ENCODE results near the gene SZRD1.

The SZRD1 gene

GRCh38 chr1:16430606-16431005 lies 63.6 kb downstream of the SZRD1 start:
- no peak overlapping the region for H2BK120ac ChIP-seq (ENCODE audit: low read depth, low read length)
- H3K18ac ChIP-seq (ENCODE audit: low read depth in 1 of 2, low read length in 2 of 2), result no peak overlapping the region
- no peak overlapping the region for H2BK15ac ChIP-seq (ENCODE audit: low read depth, poor library complexity, severe bottlenecking)
- no peak overlapping the region for H2AFZ ChIP-seq (ENCODE audit: low read depth, low read length)
- H3K14ac ChIP-seq (ENCODE audit: low read length in 2 of 2), result no peak overlapping the region
- no peak overlapping the region for H4K8ac ChIP-seq (ENCODE audit: low read length)
- no peak overlapping the region for H3K4me2 ChIP-seq (ENCODE audit: low read length, poor library complexity, severe bottlenecking)
- H3K79me1 ChIP-seq (replicated peaks; ENCODE audit: low read length, poor library complexity, severe bottlenecking), result no peaks in the 10 kb centered on the region
- no peak overlapping the region for H3K9ac ChIP-seq (ENCODE audit: low read length)
- no peak for DNase-seq
- H2AK5ac ChIP-seq (ENCODE audit: low read length, severe bottlenecking), result no peak overlapping the region
- H2BK5ac ChIP-seq (ENCODE audit: low read depth, low read length, poor library complexity, severe bottlenecking), result no peak overlapping the region
- no peak overlapping the region for H4K91ac ChIP-seq (ENCODE audit: low read length)
- no peaks in the 10 kb centered on the region for H3K36me3 ChIP-seq (ENCODE audit: control insufficient read depth in 1 of 2, insufficient read depth in 2 of 2, low read depth in 1 of 2, low read length in 2 of 2)
- no peaks in the 10 kb centered on the region for H3K4me1 ChIP-seq (ENCODE audit: control insufficient read depth, insufficient read depth, low read depth, low read length)
- H2BK12ac ChIP-seq (ENCODE audit: low read length in 2 of 2), result no peak overlapping the region
- H3K27ac ChIP-seq (ENCODE audit: low read length, poor library complexity, severe bottlenecking), result no peak overlapping the region
- H3K4ac ChIP-seq (ENCODE audit: low read depth in 1 of 2, low read length in 2 of 2), result no peak overlapping the region
- no peak overlapping the region for H3K4me3 ChIP-seq (ENCODE audit: insufficient read depth in 1 of 2, low read depth in 1 of 2, low read length in 2 of 2)
- H3K9me3 ChIP-seq (ENCODE audit: control insufficient read depth, low read length), result no peaks in the 10 kb centered on the region
- 95% methylated on average over 3 of the region's 3 CpGs for WGBS
- peaks cover 7 to 20% of the 10 kb centered on the region in 2 experiments for H3K27me3 ChIP-seq (ENCODE audit: control insufficient read depth in 1 of 2, insufficient read depth in 1 of 2, low read length in 2 of 2)
- H3K23ac ChIP-seq (ENCODE audit: low read length in 2 of 2), result no peak overlapping the region

GRCh38 chr1:16433030-16433429 lies 66.0 kb downstream of the SZRD1 start:
- Histone ChIP-seq H3K36me3 (ENCODE audit: control insufficient read depth in 1 of 2, insufficient read depth in 2 of 2, low read depth in 1 of 2, low read length in 2 of 2) (no peaks in the 10 kb centered on the region), H3K27me3 (ENCODE audit: control insufficient read depth in 1 of 2, insufficient read depth in 1 of 2, low read length in 2 of 2) (peaks cover 7 to 20% of the 10 kb centered on the region in 2 experiments), H3K9me3 (ENCODE audit: control insufficient read depth, low read length) (no peaks in the 10 kb centered on the region), H3K4me1 (ENCODE audit: control insufficient read depth, insufficient read depth, low read depth, low read length) (no peaks in the 10 kb centered on the region), H3K9ac (ENCODE audit: low read length) (no peak overlapping the region), H2BK5ac (ENCODE audit: low read depth, low read length, poor library complexity, severe bottlenecking) (no peak overlapping the region), H2AFZ (ENCODE audit: low read depth, low read length) (no peak overlapping the region), H3K27ac (ENCODE audit: low read length, poor library complexity, severe bottlenecking) (no peak overlapping the region), H3K23ac (ENCODE audit: low read length in 2 of 2) (no peak overlapping the region), H3K18ac (ENCODE audit: low read depth in 1 of 2, low read length in 2 of 2) (no peak overlapping the region), H3K14ac (ENCODE audit: low read length in 2 of 2) (no peak overlapping the region), H2BK12ac (ENCODE audit: low read length in 2 of 2) (no peak overlapping the region), H4K8ac (ENCODE audit: low read length) (peak overlapping the region; percentile 36), H3K4ac (ENCODE audit: low read depth in 1 of 2, low read length in 2 of 2) (no peak overlapping the region), H4K91ac (ENCODE audit: low read length) (peak overlapping the region; percentile 55), H3K4me2 (ENCODE audit: low read length, poor library complexity, severe bottlenecking) (no peak overlapping the region), H3K79me1 (replicated peaks; ENCODE audit: low read length, poor library complexity, severe bottlenecking) (no peaks in the 10 kb centered on the region), H2BK120ac (ENCODE audit: low read depth, low read length) (no peak overlapping the region), H2BK15ac (ENCODE audit: low read depth, poor library complexity, severe bottlenecking) (no peak overlapping the region), H2AK5ac (ENCODE audit: low read length, severe bottlenecking) (no peak overlapping the region), H3K4me3 (ENCODE audit: insufficient read depth in 1 of 2, low read depth in 1 of 2, low read length in 2 of 2) (no peak overlapping the region)
- DNase-seq, result no peak
- 75% methylated on average over 9 of the region's 9 CpGs for WGBS

- Histone ChIP-seq H4K8ac (ENCODE audit: low read length) (no peak overlapping the region), H3K23ac (ENCODE audit: low read length in 2 of 2) (no peak overlapping the region), H3K4me2 (ENCODE audit: low read length, poor library complexity, severe bottlenecking) (no peak overlapping the region), H3K9ac (ENCODE audit: low read length) (no peak overlapping the region), H3K4me3 (ENCODE audit: insufficient read depth in 1 of 2, low read depth in 1 of 2, low read length in 2 of 2) (no peak overlapping the region), H3K4me1 (ENCODE audit: control insufficient read depth, insufficient read depth, low read depth, low read length) (no peaks in the 10 kb centered on the region), H3K79me1 (replicated peaks; ENCODE audit: low read length, poor library complexity, severe bottlenecking) (no peaks in the 10 kb centered on the region), H3K36me3 (ENCODE audit: control insufficient read depth in 1 of 2, insufficient read depth in 2 of 2, low read depth in 1 of 2, low read length in 2 of 2) (no peaks in the 10 kb centered on the region), H3K4ac (ENCODE audit: low read depth in 1 of 2, low read length in 2 of 2) (no peak overlapping the region), H2AK5ac (ENCODE audit: low read length, severe bottlenecking) (no peak overlapping the region), H3K27me3 (ENCODE audit: control insufficient read depth in 1 of 2, insufficient read depth in 1 of 2, low read length in 2 of 2) (peaks cover 7 to 20% of the 10 kb centered on the region in 2 experiments), H4K91ac (ENCODE audit: low read length) (no peak overlapping the region), H2AFZ (ENCODE audit: low read depth, low read length) (no peak overlapping the region), H2BK120ac (ENCODE audit: low read depth, low read length) (no peak overlapping the region), H2BK5ac (ENCODE audit: low read depth, low read length, poor library complexity, severe bottlenecking) (no peak overlapping the region), H2BK12ac (ENCODE audit: low read length in 2 of 2) (no peak overlapping the region), H3K14ac (ENCODE audit: low read length in 2 of 2) (no peak overlapping the region), H3K18ac (ENCODE audit: low read depth in 1 of 2, low read length in 2 of 2) (no peak overlapping the region), H3K27ac (ENCODE audit: low read length, poor library complexity, severe bottlenecking) (no peak overlapping the region), H2BK15ac (ENCODE audit: low read depth, poor library complexity, severe bottlenecking) (no peak overlapping the region), H3K9me3 (ENCODE audit: control insufficient read depth, low read length) (no peaks in the 10 kb centered on the region)
- DNase-seq, result no peak
- 91% methylated on average over 3 of the region's 4 CpGs for WGBS
These were observed 67.0 kb downstream of the SZRD1 start for GRCh38 chr1:16434007-16434406.

GRCh38 chr1:16434501-16434900 lies 67.5 kb downstream of the SZRD1 start:
- Histone ChIP-seq H3K14ac (ENCODE audit: low read length in 2 of 2) (no peak overlapping the region), H3K9me3 (ENCODE audit: control insufficient read depth, low read length) (no peaks in the 10 kb centered on the region), H3K4me1 (ENCODE audit: control insufficient read depth, insufficient read depth, low read depth, low read length) (no peaks in the 10 kb centered on the region), H3K4ac (ENCODE audit: low read depth in 1 of 2, low read length in 2 of 2) (no peak overlapping the region), H3K27ac (ENCODE audit: low read length, poor library complexity, severe bottlenecking) (no peak overlapping the region), H3K9ac (ENCODE audit: low read length) (no peak overlapping the region), H2BK12ac (ENCODE audit: low read length in 2 of 2) (no peak overlapping the region), H3K27me3 (ENCODE audit: control insufficient read depth in 1 of 2, insufficient read depth in 1 of 2, low read length in 2 of 2) (peaks cover 7 to 20% of the 10 kb centered on the region in 2 experiments), H3K4me3 (ENCODE audit: insufficient read depth in 1 of 2, low read depth in 1 of 2, low read length in 2 of 2) (no peak overlapping the region), H4K8ac (ENCODE audit: low read length) (no peak overlapping the region), H3K36me3 (ENCODE audit: control insufficient read depth in 1 of 2, insufficient read depth in 2 of 2, low read depth in 1 of 2, low read length in 2 of 2) (no peaks in the 10 kb centered on the region), H3K23ac (ENCODE audit: low read length in 2 of 2) (no peak overlapping the region), H3K18ac (ENCODE audit: low read depth in 1 of 2, low read length in 2 of 2) (no peak overlapping the region), H3K4me2 (ENCODE audit: low read length, poor library complexity, severe bottlenecking) (no peak overlapping the region), H2AK5ac (ENCODE audit: low read length, severe bottlenecking) (no peak overlapping the region), H3K79me1 (replicated peaks; ENCODE audit: low read length, poor library complexity, severe bottlenecking) (no peaks in the 10 kb centered on the region), H4K91ac (ENCODE audit: low read length) (no peak overlapping the region), H2AFZ (ENCODE audit: low read depth, low read length) (no peak overlapping the region), H2BK5ac (ENCODE audit: low read depth, low read length, poor library complexity, severe bottlenecking) (no peak overlapping the region), H2BK120ac (ENCODE audit: low read depth, low read length) (no peak overlapping the region), H2BK15ac (ENCODE audit: low read depth, poor library complexity, severe bottlenecking) (no peak overlapping the region)
- DNase-seq, result no peak
- no CpG with 5 or more reads among the region's 2 CpGs for WGBS
